ENCODE results near the gene SPECC1. TPM values are rescaled to one million over a fixed set of nuclear protein-coding genes. Genes with fewer than 3 reads are reported as not detected.

The SPECC1 gene
- total RNA-seq, 1 donor from 2014 or later = 93.1 TPM

- Mint-ChIP-seq H3K9me3 (no peaks in the 10 kb centered on the region), H3K4me3 (no peak overlapping the region), H3K4me1 (no peaks in the 10 kb centered on the region), H3K27ac (no peak overlapping the region), H3K36me3 (no peaks in the 10 kb centered on the region), H3K27me3 (ENCODE audit: insufficient read depth, low read depth) (peaks cover 2% of the 10 kb centered on the region)
- H3F3A ChIP-seq (ENCODE audit: low read depth) = no peaks in the 10 kb centered on the region
- DNase-seq (ENCODE audit: low spot score) = no peak
- H3K79me2 ChIP-seq (ENCODE audit: low read depth) = no peaks in the 10 kb centered on the region
- H3K27ac ChIP-seq = no peak overlapping the region
- no peaks in the 10 kb centered on the region for H3K27me3 ChIP-seq
- H3K4me3 ChIP-seq = no peak overlapping the region
- H3K4me2 ChIP-seq = no peak overlapping the region
- no peak overlapping the region for H3K9ac ChIP-seq
- H4K20me1 ChIP-seq (ENCODE audit: low read depth) = no peaks in the 10 kb centered on the region
- no peaks in the 10 kb centered on the region for H3K4me1 ChIP-seq
- H2AFZ ChIP-seq (replicated peaks) = no peak overlapping the region
- no peaks in the 10 kb centered on the region for H3K36me3 ChIP-seq
- H3K9me3 ChIP-seq (ENCODE audit: low read depth) = no peaks in the 10 kb centered on the region
- TF ChIP-seq EZH2phosphoT487 (IDR thresholded peaks at IDR 0.05) (no peak), CTCF (IDR thresholded peaks at IDR 0.05) (no peak), EZH2 (IDR thresholded peaks at IDR 0.05) (no peak)
These were observed 33.9 kb downstream of the SPECC1 start for GRCh38 chr17:20043021-20043420.

- Mint-ChIP-seq H3K36me3 (no peaks in the 10 kb centered on the region), H3K4me1 (no peaks in the 10 kb centered on the region)
These were observed 36.3 kb downstream of the SPECC1 start for GRCh38 chr17:20045476-20045875.

GRCh38 chr17:20046629-20047028 lies 37.5 kb downstream of the SPECC1 start:
- Mint-ChIP-seq H3K9me3 (no peaks in the 10 kb centered on the region), H3K27ac (no peak overlapping the region), H3K36me3 (no peaks in the 10 kb centered on the region), H3K4me3 (no peak overlapping the region), H3K4me1 (no peaks in the 10 kb centered on the region), H3K27me3 (ENCODE audit: insufficient read depth, low read depth) (no peaks in the 10 kb centered on the region)
- H3K4me2 ChIP-seq = no peak overlapping the region
- no peak for DNase-seq (ENCODE audit: low spot score)
- H3K79me2 ChIP-seq (ENCODE audit: low read depth) = no peaks in the 10 kb centered on the region
- H3K36me3 ChIP-seq = no peaks in the 10 kb centered on the region
- no peaks in the 10 kb centered on the region for H3K27me3 ChIP-seq
- no peak overlapping the region for H2AFZ ChIP-seq (replicated peaks)
- no peaks in the 10 kb centered on the region for H3K4me1 ChIP-seq
- no peak overlapping the region for H3K27ac ChIP-seq
- H3K9ac ChIP-seq = no peak overlapping the region
- TF ChIP-seq CTCF (IDR thresholded peaks at IDR 0.05) (no peak), EZH2phosphoT487 (IDR thresholded peaks at IDR 0.05) (no peak), EZH2 (IDR thresholded peaks at IDR 0.05) (no peak)
- no peaks in the 10 kb centered on the region for H3F3A ChIP-seq (ENCODE audit: low read depth)
- no peaks in the 10 kb centered on the region for H4K20me1 ChIP-seq (ENCODE audit: low read depth)
- no peak overlapping the region for H3K4me3 ChIP-seq
- no peaks in the 10 kb centered on the region for H3K9me3 ChIP-seq (ENCODE audit: low read depth)

More at GRCh38 chr17:20045476-20045875, 36.3 kb downstream of the SPECC1 start:
- no peak overlapping the region for H2AFZ ChIP-seq (replicated peaks)
- H3K4me1 ChIP-seq = no peaks in the 10 kb centered on the region
- H4K20me1 ChIP-seq (ENCODE audit: low read depth) = no peaks in the 10 kb centered on the region
- TF ChIP-seq EZH2phosphoT487 (IDR thresholded peaks at IDR 0.05) (no peak), EZH2 (IDR thresholded peaks at IDR 0.05) (no peak), CTCF (IDR thresholded peaks at IDR 0.05) (no peak)
- no peak for DNase-seq (ENCODE audit: low spot score)
- H3K4me3 Mint-ChIP-seq = no peak overlapping the region
- no peak overlapping the region for H3K4me2 ChIP-seq
- H3K9ac ChIP-seq = no peak overlapping the region
- no peak overlapping the region for H3K27ac ChIP-seq
- no peaks in the 10 kb centered on the region for H3K36me3 ChIP-seq
- no peak overlapping the region for H3K4me3 ChIP-seq
- no peaks in the 10 kb centered on the region for H3F3A ChIP-seq (ENCODE audit: low read depth)
- H3K79me2 ChIP-seq (ENCODE audit: low read depth) = no peaks in the 10 kb centered on the region
- no peaks in the 10 kb centered on the region for H3K9me3 ChIP-seq (ENCODE audit: low read depth)
- no peaks in the 10 kb centered on the region for H3K9me3 Mint-ChIP-seq
- H3K27me3 ChIP-seq = no peaks in the 10 kb centered on the region
- no peak overlapping the region for H3K27ac Mint-ChIP-seq
- peaks cover 2% of the 10 kb centered on the region for H3K27me3 Mint-ChIP-seq (ENCODE audit: insufficient read depth, low read depth)
